ENCODE measurements around the gene MYZAP.

DNA sequence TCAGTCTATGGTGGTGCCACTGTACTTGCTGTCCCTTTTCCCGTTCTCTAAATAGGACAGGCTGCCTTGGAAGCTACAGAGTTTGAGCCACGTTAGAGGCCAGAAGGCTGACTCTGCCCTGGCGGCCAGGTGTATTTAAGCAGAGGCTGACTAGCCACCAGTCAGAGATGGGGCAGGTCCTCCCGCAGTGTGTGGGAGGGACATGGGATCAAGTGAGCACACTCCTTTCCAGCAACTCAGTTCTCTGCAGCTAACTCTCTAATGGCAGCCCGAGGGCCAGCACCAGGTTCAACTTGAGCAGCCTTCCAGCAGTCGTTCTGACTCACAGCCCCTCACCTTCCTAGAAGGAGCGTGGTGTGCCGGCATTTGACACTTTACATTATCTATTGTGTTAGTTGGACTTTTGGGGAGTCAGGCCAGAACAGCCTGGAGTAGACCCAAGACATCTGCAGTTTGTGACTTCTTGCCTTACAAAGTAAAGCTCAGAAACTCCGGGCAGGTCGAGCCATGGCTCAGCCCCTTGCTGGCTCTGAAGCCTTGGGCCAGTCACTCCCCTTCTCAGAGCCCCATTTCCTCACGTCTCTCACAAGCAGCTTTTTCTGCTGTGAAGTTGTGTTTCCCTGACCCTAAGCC, 46.7 kb upstream of the MYZAP start:
- TF ChIP-seq, protein P1, sequence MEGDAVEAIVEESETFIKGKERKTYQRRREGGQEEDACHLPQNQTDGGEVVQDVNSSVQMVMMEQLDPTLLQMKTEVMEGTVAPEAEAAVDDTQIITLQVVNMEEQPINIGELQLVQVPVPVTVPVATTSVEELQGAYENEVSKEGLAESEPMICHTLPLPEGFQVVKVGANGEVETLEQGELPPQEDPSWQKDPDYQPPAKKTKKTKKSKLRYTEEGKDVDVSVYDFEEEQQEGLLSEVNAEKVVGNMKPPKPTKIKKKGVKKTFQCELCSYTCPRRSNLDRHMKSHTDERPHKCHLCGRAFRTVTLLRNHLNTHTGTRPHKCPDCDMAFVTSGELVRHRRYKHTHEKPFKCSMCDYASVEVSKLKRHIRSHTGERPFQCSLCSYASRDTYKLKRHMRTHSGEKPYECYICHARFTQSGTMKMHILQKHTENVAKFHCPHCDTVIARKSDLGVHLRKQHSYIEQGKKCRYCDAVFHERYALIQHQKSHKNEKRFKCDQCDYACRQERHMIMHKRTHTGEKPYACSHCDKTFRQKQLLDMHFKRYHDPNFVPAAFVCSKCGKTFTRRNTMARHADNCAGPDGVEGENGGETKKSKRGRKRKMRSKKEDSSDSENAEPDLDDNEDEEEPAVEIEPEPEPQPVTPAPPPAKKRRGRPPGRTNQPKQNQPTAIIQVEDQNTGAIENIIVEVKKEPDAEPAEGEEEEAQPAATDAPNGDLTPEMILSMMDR (IDR thresholded peaks at IDR 0.05): no peak
- no peak for TF ChIP-seq POLR2A (IDR thresholded peaks at IDR 0.05)
- no peak for TF ChIP-seq EP300 (IDR thresholded peaks at IDR 0.05)
